PC-3 (cell line): ENCODE results near the gene TTC22. TPM values are rescaled to one million over a fixed set of nuclear protein-coding genes. Genes with fewer than 3 reads are reported as not detected.
"Not testable (repeated sequence)": the region's sequence is repeated elsewhere in the genome, so short reads cannot be mapped to it uniquely, and the experiment has no call there.

Experiments used
- ATAC-seq: fragments of 200-7000 bp; cut with Tn5 transposase; 2 replicates; pipeline ENCODE4 v1.9.1; 2020; ENCODE audit warnings: mild to moderate bottlenecking, moderate library complexity
- BruUV-seq: library from RNA; stranded (reverse); fragments of 400-500 nt; replicated peaks from 2 replicates; lab custom pipeline; 2021; lab: Mats Ljungman, UMichigan
- CTCF ChIA-PET: fragments of 300-600 bp; sonication (Branson Sonifier 250); formaldehyde crosslinking; loops from one replicate; lab custom pipeline; 2022; ENCODE audit warnings: antibody characterized with exemption; lab: Charles Lee
- POLR2A ChIA-PET: fragments of 300-600 bp; sonication (Branson Sonifier 250); formaldehyde crosslinking; loops from one replicate; lab custom pipeline; 2022; ENCODE audit warnings: antibody characterized with exemption; ENCODE audit not compliant: unreplicated experiment; lab: Charles Lee
- DNase-seq: peaks from one replicate; pipeline ENCODE4 v3.0.0-alpha.2; 2015
- H2AFZ ChIP-seq: fragments of 300-600 bp; sonication (generic); 2 replicates; pipeline ENCODE4 v1.6.0; 2016; ENCODE audit warnings: antibody characterized with exemption, low read length
- H3F3A ChIP-seq: fragments of 300-600 bp; sonication (generic); one replicate; pipeline ENCODE4 v1.6.0; 2017; ENCODE audit warnings: antibody characterized with exemption, low read length, control low read depth, mild to moderate bottlenecking; ENCODE audit not compliant: unreplicated experiment
- H3K27ac ChIP-seq: fragments of 300-600 bp; sonication (generic); 2 replicates; pipeline ENCODE4 v1.5.1; 2016; ENCODE audit warnings: mild to moderate bottlenecking, low read length
- H3K27me3 ChIP-seq: fragments of 300-600 bp; sonication (generic); 2 replicates; pipeline ENCODE4 v1.6.1; 2016; ENCODE audit warnings: low read length, mixed read lengths
- H3K36me3 ChIP-seq: fragments of 300-600 bp; sonication (generic); 2 replicates; pipeline ENCODE4 v1.6.1; 2016; ENCODE audit warnings: low read depth, mixed run types, low read length, mixed read lengths
- H3K4me1 ChIP-seq: fragments of 300-600 bp; sonication (generic); 2 replicates; pipeline ENCODE4 v1.5.1; 2016; ENCODE audit warnings: low read length; ENCODE audit not compliant: insufficient read depth
- H3K4me2 ChIP-seq: fragments of 300-600 bp; sonication (generic); 2 replicates; pipeline ENCODE4 v1.6.0; 2016; ENCODE audit warnings: low read length
- H3K4me3 ChIP-seq: fragments of 300-600 bp; sonication (generic); 2 replicates; pipeline ENCODE4 v1.5.1; 2016; ENCODE audit warnings: mild to moderate bottlenecking, low read length, mixed read lengths
- H3K79me2 ChIP-seq: fragments of 300-600 bp; sonication (generic); 2 replicates; pipeline ENCODE4 v1.6.1; 2017; ENCODE audit warnings: low read length, mixed read lengths
- H3K9ac ChIP-seq: fragments of 300-600 bp; sonication (generic); 2 replicates; pipeline ENCODE4 v1.6.0; 2016; ENCODE audit warnings: mild to moderate bottlenecking, low read length
- H3K9me2 ChIP-seq: fragments of 300-600 bp; sonication (generic); replicated peaks from 2 replicates; pipeline ENCODE4 v1.6.1; 2016; ENCODE audit warnings: mixed run types, low read length, mixed read lengths
- H3K9me3 ChIP-seq: fragments of 300-600 bp; sonication (generic); 2 replicates; pipeline ENCODE4 v1.6.1; 2016; ENCODE audit warnings: low read length, mixed read lengths
- H4K20me1 ChIP-seq: fragments of 300-600 bp; sonication (generic); 2 replicates; pipeline ENCODE4 v1.6.1; 2016; ENCODE audit warnings: low read length, mixed read lengths
- CTCF ChIP-seq: fragments of 300-600 bp; sonication (generic); conservative IDR thresholded peaks from 2 replicates; pipeline ENCODE4 v1.5.1; 2017; ENCODE audit warnings: antibody characterized with exemption, low read depth, mild to moderate bottlenecking, low read length
- EZH2 ChIP-seq: fragments of 300-600 bp; sonication (generic); IDR thresholded peaks from one replicate; pipeline ENCODE4 v1.6.1; 2017; ENCODE audit warnings: antibody characterized with exemption, mild to moderate bottlenecking, low read length; ENCODE audit not compliant: unreplicated experiment
- EZH2phosphoT487 ChIP-seq: fragments of 300-600 bp; sonication (generic); IDR thresholded peaks from 2 replicates; pipeline ENCODE4 v1.6.1; 2018; ENCODE audit warnings: mild to moderate bottlenecking, antibody characterized with exemption, low read length, borderline replicate concordance
- intact Hi-C: fragments of 100-400 bp; cut with micrococcal nuclease; formaldehyde crosslinking; loops from 2 replicates; pipeline ENCODE4 v1.9.0; 2023
- total RNA-seq: library from RNA; depleted of rRNA; stranded (reverse); fragments of >200 nt; gene quantifications from 2 replicates; pipeline ENCODE4 v1.2.3, GENCODE V29; 2014

Gene TTC22
- total RNA-seq, 1 experiment from 2014 or later = 21.8 TPM

- no peaks in the 10 kb centered on the region for H3K9me2 ChIP-seq
Measured at GRCh38 chr1:54777431-54777830, 23.7 kb downstream of the TTC22 start.

GRCh38 chr1:54777011-54777410, 24.1 kb downstream of the TTC22 start:
- Histone ChIP-seq H4K20me1 (no peaks in the 10 kb centered on the region), H3K36me3 (no peaks in the 10 kb centered on the region), H3K9me3 (no peaks in the 10 kb centered on the region), H3K27me3 (no peaks in the 10 kb centered on the region), H3K4me1 (no peaks in the 10 kb centered on the region), H2AFZ (no peak overlapping the region), H3K79me2 (no peaks in the 10 kb centered on the region), H3K27ac (no peak overlapping the region), H3K4me2 (no peak overlapping the region), H3F3A (no peaks in the 10 kb centered on the region), H3K4me3 (no peak overlapping the region), H3K9ac (no peak overlapping the region), H3K9me2 (no peaks in the 10 kb centered on the region)
- no TSS peak for BruUV-seq
- ChIA-PET CTCF (no interaction called here), POLR2A (no interaction called here)
- DNase-seq (no peak), ATAC-seq (no peak)
- TF ChIP-seq CTCF (no peak), EZH2 (no peak), EZH2phosphoT487 (no peak)
- intact Hi-C loops = no loop called here

More at GRCh38 chr1:54777431-54777830, 23.7 kb downstream of the TTC22 start:
- H3K4me2 ChIP-seq = no peak overlapping the region
- ChIA-PET CTCF (no interaction called here), POLR2A (no interaction called here)
- no peak overlapping the region for H3K27ac ChIP-seq
- no peak for ATAC-seq
- intact Hi-C loops = no loop called here
- H3K9ac ChIP-seq = no peak overlapping the region
- no peaks in the 10 kb centered on the region for H4K20me1 ChIP-seq
- TF ChIP-seq EZH2 (no peak), CTCF (no peak), EZH2phosphoT487 (no peak)
- no peaks in the 10 kb centered on the region for H3F3A ChIP-seq
- H3K9me3 ChIP-seq = no peaks in the 10 kb centered on the region
- no peaks in the 10 kb centered on the region for H3K4me1 ChIP-seq
- no peak overlapping the region for H2AFZ ChIP-seq
- no TSS peak for BruUV-seq
- 0 out of 2 replicates have a peak, but pooled peaks cover under 1% of the 10 kb centered on the region for H3K36me3 ChIP-seq
- H3K27me3 ChIP-seq = no peaks in the 10 kb centered on the region
- H3K4me3 ChIP-seq = no peak overlapping the region
- H3K79me2 ChIP-seq = no peaks in the 10 kb centered on the region
- DNase-seq = no peak

GRCh38 chr1:54775828-54776721, 25.0 kb downstream of the TTC22 start:
- H3K27ac ChIP-seq, H3K4me2 ChIP-seq, H4K20me1 ChIP-seq, H3K9me3 ChIP-seq, CTCF ChIA-PET, H3K4me3 ChIP-seq, ATAC-seq, H3K36me3 ChIP-seq, H3K4me1 ChIP-seq, H3K27me3 ChIP-seq, POLR2A ChIA-PET, H3F3A ChIP-seq, DNase-seq, BruUV-seq, H3K79me2 ChIP-seq, intact Hi-C loops, H3K9ac ChIP-seq, H2AFZ ChIP-seq, H3K9me2 ChIP-seq: not testable (repeated sequence)
